ENCODE results near the gene HRG. TPM values are rescaled to one million over a fixed set of nuclear protein-coding genes. Genes with fewer than 3 reads are reported as not detected.
A peak's percentile ranks its signal among the peaks of the same experiment; 100 is the strongest.
"Not testable (repeated sequence)": the region's sequence is repeated elsewhere in the genome, so short reads cannot be mapped to it uniquely, and the experiment has no call there.

HRG gene
- total RNA-seq, 1 experiment from 2014 or later: not detected

DNA sequence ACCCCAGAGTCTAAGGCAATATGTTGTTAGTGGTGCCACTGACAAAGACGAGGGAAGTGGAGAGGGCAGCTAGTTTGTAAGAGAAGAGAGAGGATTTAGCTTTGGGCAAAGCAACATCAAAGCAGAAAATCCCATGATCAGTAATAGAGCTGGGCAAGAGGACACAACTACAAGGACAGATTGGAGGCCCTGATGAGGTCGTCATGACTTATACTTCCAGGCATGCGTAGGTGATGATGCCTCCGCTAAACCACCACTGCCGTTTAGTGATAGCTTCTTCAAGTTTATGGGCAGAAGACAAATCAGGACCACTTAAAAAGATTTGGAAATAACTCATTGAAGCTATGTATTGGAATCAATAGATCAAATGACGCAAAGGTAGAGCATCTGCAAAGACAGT is 2.6 kb downstream of the HRG start:
- in situ Hi-C loops (cut with HindIII; ENCODE audit: low pct_unique_long_range_greater_than_20kb, low sequenced_read_pairs): no loop called here

GRCh38 chr3:186669378-186670084 is 3.7 kb downstream of the HRG start:
- in situ Hi-C loops (cut with HindIII; ENCODE audit: low pct_unique_long_range_greater_than_20kb, low sequenced_read_pairs): no loop called here

More for the DNA sequence above, 2.6 kb downstream of the HRG start:
- DNase-seq (ENCODE audit: low read depth): no peak

GRCh38 chr3:186670155-186670554 is 4.3 kb downstream of the HRG start:
- no peak for DNase-seq (ENCODE audit: low read depth)
- in situ Hi-C loops (cut with HindIII; ENCODE audit: low pct_unique_long_range_greater_than_20kb, low sequenced_read_pairs): no loop called here

More at GRCh38 chr3:186669378-186670084, 3.7 kb downstream of the HRG start:
- peak; percentile 17 for DNase-seq (ENCODE audit: low read depth)

DNA sequence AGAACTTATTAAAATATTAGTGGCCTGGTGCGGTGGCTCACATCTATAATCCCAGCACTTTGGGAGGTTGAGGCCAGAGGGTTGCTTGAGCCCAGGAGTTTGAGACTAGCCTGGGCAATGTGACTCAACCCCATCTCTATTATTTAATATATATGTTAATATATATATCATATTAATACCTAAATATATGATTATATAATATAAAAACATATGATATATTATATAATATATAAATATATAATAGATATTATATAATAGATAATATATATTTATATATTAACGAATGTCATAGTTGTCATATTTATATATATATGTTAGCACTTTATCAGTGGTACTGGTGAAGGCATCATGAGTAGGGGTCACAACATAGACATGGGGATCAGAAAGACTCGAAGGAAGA is 5.2 kb downstream of the HRG start:
- DNase-seq (ENCODE audit: low read depth): no peak
- in situ Hi-C loops (cut with HindIII; ENCODE audit: low pct_unique_long_range_greater_than_20kb, low sequenced_read_pairs): no loop called here

- in situ Hi-C loops (cut with HindIII; ENCODE audit: low pct_unique_long_range_greater_than_20kb, low sequenced_read_pairs): no loop called here
- no peak for DNase-seq (ENCODE audit: low read depth)
These were observed 12.8 kb downstream of the HRG start for GRCh38 chr3:186678604-186679003.

DNA sequence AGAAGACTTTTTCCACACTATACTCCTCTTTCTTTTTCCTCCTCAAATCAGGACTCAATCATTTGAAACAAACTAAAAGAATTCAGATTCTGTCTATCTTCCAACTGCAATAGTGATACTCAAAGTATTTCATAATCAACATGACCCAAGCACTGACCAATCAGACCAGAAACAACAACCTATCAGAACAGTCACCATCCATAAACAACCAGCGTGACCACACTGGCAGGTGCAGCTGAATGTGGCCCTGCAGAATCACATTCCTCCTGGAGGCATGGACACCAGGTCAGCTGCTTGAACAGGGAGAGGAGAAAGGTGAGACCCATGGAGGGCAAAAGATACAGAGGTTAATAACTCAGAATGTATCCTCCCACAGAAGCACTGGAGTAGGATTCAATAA is 13.3 kb downstream of the HRG start:
- in situ Hi-C loops (cut with HindIII; ENCODE audit: low pct_unique_long_range_greater_than_20kb, low sequenced_read_pairs): no loop called here
- DNase-seq (ENCODE audit: low read depth): no peak

- no peak for DNase-seq (ENCODE audit: low read depth)
- in situ Hi-C loops (cut with HindIII; ENCODE audit: low pct_unique_long_range_greater_than_20kb, low sequenced_read_pairs): no loop called here
These were observed 15.1 kb downstream of the HRG start for GRCh38 chr3:186680869-186681268.

- in situ Hi-C loops (cut with HindIII; ENCODE audit: low pct_unique_long_range_greater_than_20kb, low sequenced_read_pairs): no loop called here
- DNase-seq (ENCODE audit: low read depth): no peak
These were observed 17.0 kb downstream of the HRG start for GRCh38 chr3:186682812-186683211.

GRCh38 chr3:186683979-186684378 is 18.2 kb downstream of the HRG start:
- in situ Hi-C loops (cut with HindIII; ENCODE audit: low pct_unique_long_range_greater_than_20kb, low sequenced_read_pairs): no loop called here
- DNase-seq (ENCODE audit: low read depth): no peak

- in situ Hi-C loops (cut with HindIII; ENCODE audit: low pct_unique_long_range_greater_than_20kb, low sequenced_read_pairs); DNase-seq (ENCODE audit: low read depth): not testable (repeated sequence)
These were observed 20.7 kb downstream of the HRG start for GRCh38 chr3:186686475-186686874.

GRCh38 chr3:186687120-186687651 is 21.4 kb downstream of the HRG start:
- no peak for DNase-seq (ENCODE audit: low read depth)
- in situ Hi-C loops (cut with HindIII; ENCODE audit: low pct_unique_long_range_greater_than_20kb, low sequenced_read_pairs): no loop called here

- DNase-seq (ENCODE audit: low read depth); in situ Hi-C loops (cut with HindIII; ENCODE audit: low pct_unique_long_range_greater_than_20kb, low sequenced_read_pairs): not testable (repeated sequence)
These were observed 24.5 kb downstream of the HRG start for GRCh38 chr3:186690304-186690703.

DNA sequence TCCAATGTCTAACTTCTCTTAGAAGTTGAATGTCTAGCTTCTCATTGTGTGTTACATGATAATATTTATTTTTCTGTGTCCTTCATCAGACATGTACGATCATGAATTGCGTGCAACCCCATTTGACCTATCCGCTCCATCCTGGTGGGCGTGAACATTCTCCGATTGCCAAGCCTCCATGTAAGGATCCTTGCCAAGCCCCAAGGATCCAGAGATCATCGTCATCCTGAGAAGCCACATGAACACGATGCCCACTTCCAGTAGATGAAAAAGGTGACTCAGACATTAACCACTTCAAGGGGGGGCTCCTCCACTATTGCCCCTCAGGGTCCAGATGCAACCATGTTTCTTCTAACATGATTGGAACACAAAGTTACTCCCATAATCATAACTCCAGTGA is 25.9 kb downstream of the HRG start:
- no peak for DNase-seq (ENCODE audit: low read depth)
- in situ Hi-C loops (cut with HindIII; ENCODE audit: low pct_unique_long_range_greater_than_20kb, low sequenced_read_pairs): no loop called here

GRCh38 chr3:186693843-186694242 is 28.0 kb downstream of the HRG start:
- DNase-seq (ENCODE audit: low read depth): peak; percentile 30
- in situ Hi-C loops (cut with HindIII; ENCODE audit: low pct_unique_long_range_greater_than_20kb, low sequenced_read_pairs): no loop called here

GRCh38 chr3:186694288-186695032 is 28.6 kb downstream of the HRG start:
- DNase-seq (ENCODE audit: low read depth): no peak
- in situ Hi-C loops (cut with HindIII; ENCODE audit: low pct_unique_long_range_greater_than_20kb, low sequenced_read_pairs): no loop called here

DNA sequence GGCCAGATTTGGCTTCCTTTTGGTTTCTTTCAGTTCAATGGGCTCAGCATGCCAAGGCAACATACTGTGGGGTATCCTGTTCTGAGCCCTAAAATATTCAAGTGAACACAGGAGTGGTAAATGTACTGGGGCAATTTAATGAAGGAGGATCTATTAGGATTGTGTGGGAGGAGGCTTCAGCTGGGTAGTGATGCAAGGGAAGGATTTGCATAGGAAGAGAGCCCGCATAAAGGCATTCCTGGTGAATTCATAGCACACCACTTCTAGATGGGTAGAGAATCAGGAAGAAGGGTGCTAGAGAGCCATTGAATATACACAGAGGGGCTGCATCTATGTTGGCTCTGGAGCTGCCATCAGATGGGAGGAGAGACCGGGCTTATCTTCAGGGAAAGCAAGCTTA is 30.7 kb downstream of the HRG start:
- in situ Hi-C loops (cut with HindIII; ENCODE audit: low pct_unique_long_range_greater_than_20kb, low sequenced_read_pairs): no loop called here
- DNase-seq (ENCODE audit: low read depth): no peak

DNA sequence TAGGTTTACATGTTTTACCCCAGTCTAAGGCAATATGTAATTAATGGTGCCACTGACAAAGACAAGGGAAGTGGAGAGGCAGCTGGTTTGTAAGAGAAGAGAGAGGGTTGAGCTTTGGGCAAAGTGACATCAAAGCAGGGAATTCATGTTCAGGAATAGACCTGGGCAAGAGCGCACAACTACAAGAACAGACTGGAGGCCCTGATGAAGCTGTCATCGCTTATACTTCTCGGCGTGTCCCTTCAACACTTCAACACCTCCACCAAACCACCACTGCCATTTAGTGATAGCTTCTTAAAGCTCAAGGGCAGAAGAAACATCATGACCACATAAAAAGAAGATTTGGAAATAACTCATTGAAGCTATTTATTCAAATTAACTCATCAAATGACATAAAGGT is 31.7 kb downstream of the HRG start:
- no peak for DNase-seq (ENCODE audit: low read depth)
- in situ Hi-C loops (cut with HindIII; ENCODE audit: low pct_unique_long_range_greater_than_20kb, low sequenced_read_pairs): no loop called here

- DNase-seq (ENCODE audit: low read depth): no peak
These were observed 34.5 kb downstream of the HRG start for GRCh38 chr3:186700267-186700666.

GRCh38 chr3:186702451-186702850 is 36.6 kb downstream of the HRG start:
- in situ Hi-C loops (cut with HindIII; ENCODE audit: low pct_unique_long_range_greater_than_20kb, low sequenced_read_pairs); DNase-seq (ENCODE audit: low read depth): not testable (repeated sequence)

More at GRCh38 chr3:186700267-186700666, 34.5 kb downstream of the HRG start:
- in situ Hi-C loops (cut with HindIII; ENCODE audit: low pct_unique_long_range_greater_than_20kb, low sequenced_read_pairs): no loop called here

Data from Caki2 (cell line).